Astrocyte (in vitro differentiated cells and primary cell): Measurements from ENCODE around the gene EGFLAM. TPM values are rescaled to one million over a fixed set of nuclear protein-coding genes. Genes with fewer than 3 reads are reported as not detected.

Experiments used
- DNase-seq: peaks from one replicate; pipeline ENCODE4 v3.0.0-alpha.2; 2010; ENCODE audit warnings: low read depth
- FAIRE-seq: peaks from 2 replicates; lab custom pipeline; 2011; peaks lifted over from hg19 to GRCh38; lab: Jason Lieb, UNC
- H2AFZ ChIP-seq: 2 replicates; pipeline ENCODE4 v1.6.0; 2012; ENCODE audit warnings: low read depth, low read length, inconsistent platforms
- H3K27ac ChIP-seq: 2 replicates; pipeline ENCODE4 v1.5.1; 2011; ENCODE audit warnings: low read depth, low read length, inconsistent platforms
- H3K27me3 ChIP-seq: 2 replicates; pipeline ENCODE4 v1.6.0; 2011; ENCODE audit warnings: low read length, inconsistent platforms; ENCODE audit not compliant: insufficient read depth
- H3K36me3 ChIP-seq: 2 replicates; pipeline ENCODE4 v1.5.1; 2011; ENCODE audit warnings: low read length, inconsistent platforms; ENCODE audit not compliant: insufficient read depth
- H3K4me1 ChIP-seq: 2 replicates; pipeline ENCODE4 v1.5.1; 2011; ENCODE audit warnings: low read length, inconsistent platforms; ENCODE audit not compliant: insufficient read depth
- H3K4me2 ChIP-seq: 2 replicates; pipeline ENCODE4 v1.6.0; 2012; ENCODE audit warnings: low read length, inconsistent platforms
- H3K4me3 ChIP-seq: 2 replicates; pipeline ENCODE4 v1.5.1; 2011; ENCODE audit warnings: low read depth, mild to moderate bottlenecking, low read length, inconsistent platforms; ENCODE audit not compliant: insufficient read depth
- H3K79me2 ChIP-seq: 2 replicates; pipeline ENCODE4 v1.6.0; 2012; ENCODE audit warnings: mild to moderate bottlenecking, low read length, inconsistent platforms; ENCODE audit not compliant: insufficient read depth
- H3K9ac ChIP-seq: 2 replicates; pipeline ENCODE4 v1.6.0; 2012; ENCODE audit warnings: mild to moderate bottlenecking, low read length, inconsistent platforms
- H3K9me3 ChIP-seq: 2 replicates; pipeline ENCODE4 v1.5.1; 2012; ENCODE audit warnings: low read depth, mild to moderate bottlenecking, low read length, inconsistent platforms; ENCODE audit not compliant: insufficient read depth
- H4K20me1 ChIP-seq: 2 replicates; pipeline ENCODE4 v1.6.0; 2012; ENCODE audit warnings: low read length, inconsistent platforms; ENCODE audit not compliant: insufficient read depth
- H3K27ac Mint-ChIP-seq: one replicate; pipeline ENCODE4 v1.8.0; 2021; ENCODE audit warnings: mild to moderate bottlenecking, mixed read lengths; ENCODE audit not compliant: unreplicated experiment
- H3K27me3 Mint-ChIP-seq: one replicate; pipeline ENCODE4 v1.8.0; 2021; ENCODE audit warnings: low read depth, mixed read lengths; ENCODE audit not compliant: unreplicated experiment
- H3K36me3 Mint-ChIP-seq: one replicate; pipeline ENCODE4 v1.8.0; 2021; ENCODE audit warnings: low read depth, mixed read lengths; ENCODE audit not compliant: unreplicated experiment
- H3K4me1 Mint-ChIP-seq: one replicate; pipeline ENCODE4 v1.8.0; 2021; ENCODE audit warnings: low read depth, mixed read lengths; ENCODE audit not compliant: unreplicated experiment
- H3K4me3 Mint-ChIP-seq: one replicate; pipeline ENCODE4 v1.8.0; 2021; ENCODE audit warnings: mild to moderate bottlenecking, moderate library complexity, mixed read lengths; ENCODE audit not compliant: unreplicated experiment
- H3K9me3 Mint-ChIP-seq: one replicate; pipeline ENCODE4 v1.8.0; 2021; ENCODE audit warnings: mild to moderate bottlenecking, mixed read lengths; ENCODE audit not compliant: unreplicated experiment
- CTCF ChIP-seq: IDR thresholded peaks from 2 replicates; pipeline ENCODE4 v1.5.1; 2011; ENCODE audit warnings: low read depth, mild to moderate bottlenecking, inconsistent platforms, low read length, moderate library complexity; ENCODE audit not compliant: insufficient read depth
- EZH2 ChIP-seq: IDR thresholded peaks from 2 replicates; pipeline ENCODE4 v1.6.1; 2012; ENCODE audit warnings: mild to moderate bottlenecking, low read length, inconsistent platforms; ENCODE audit not compliant: insufficient read depth
- total RNA-seq: library from RNA; stranded (reverse); gene quantifications from 2 replicates; pipeline ENCODE4 v1.2.1, GENCODE V29; 2021

EGFLAM gene
- total RNA-seq, 1 donor from 2014 or later: 1.0 TPM

GRCh38 chr5:38382898-38383297, 124.5 kb downstream of the EGFLAM start:
- H3K4me2 ChIP-seq: no peak overlapping the region
- DNase-seq: peak; percentile 39
- Mint-ChIP-seq H3K27ac (no peak overlapping the region), H3K9me3 (peaks cover 3% of the 10 kb centered on the region), H3K36me3 (no peaks in the 10 kb centered on the region), H3K27me3 (peaks cover 17% of the 10 kb centered on the region), H3K4me3 (no peak overlapping the region), H3K4me1 (peaks cover 7% of the 10 kb centered on the region)
- H3K4me3 ChIP-seq: no peak overlapping the region
- no peaks in the 10 kb centered on the region for H4K20me1 ChIP-seq
- H3K36me3 ChIP-seq: no peaks in the 10 kb centered on the region
- H3K27me3 ChIP-seq: peaks cover 20% of the 10 kb centered on the region
- H3K9ac ChIP-seq: no peak overlapping the region
- no peak overlapping the region for H2AFZ ChIP-seq
- no peak for FAIRE-seq
- no peaks in the 10 kb centered on the region for H3K79me2 ChIP-seq
- H3K9me3 ChIP-seq: no peaks in the 10 kb centered on the region
- TF ChIP-seq CTCF: peak; percentile 88
- TF ChIP-seq EZH2: no peak
- H3K4me1 ChIP-seq: peaks cover 4% of the 10 kb centered on the region
- no peak overlapping the region for H3K27ac ChIP-seq

- Histone ChIP-seq H3K9me3 (no peaks in the 10 kb centered on the region), H2AFZ (no peak overlapping the region), H3K36me3 (no peaks in the 10 kb centered on the region), H3K4me3 (no peak overlapping the region), H3K9ac (no peak overlapping the region), H3K4me2 (no peak overlapping the region), H3K4me1 (peaks cover 4% of the 10 kb centered on the region), H4K20me1 (no peaks in the 10 kb centered on the region), H3K79me2 (no peaks in the 10 kb centered on the region), H3K27me3 (peaks cover 12% of the 10 kb centered on the region), H3K27ac (no peak overlapping the region)
- Mint-ChIP-seq H3K36me3 (no peaks in the 10 kb centered on the region), H3K4me1 (peaks cover 7% of the 10 kb centered on the region), H3K27ac (no peak overlapping the region), H3K27me3 (peaks cover 15% of the 10 kb centered on the region), H3K4me3 (no peak overlapping the region), H3K9me3 (peaks cover 3% of the 10 kb centered on the region)
- no peak for FAIRE-seq
- no peak for DNase-seq
- TF ChIP-seq CTCF (no peak), EZH2 (no peak)
Measured at GRCh38 chr5:38383701-38384100, 125.3 kb downstream of the EGFLAM start.

- H3K27ac Mint-ChIP-seq: no peak overlapping the region
- Histone ChIP-seq H3K36me3 (no peaks in the 10 kb centered on the region), H3K9ac (no peak overlapping the region), H4K20me1 (no peaks in the 10 kb centered on the region), H3K27me3 (peaks cover 6% of the 10 kb centered on the region), H3K27ac (no peak overlapping the region), H3K4me1 (peaks cover 3% of the 10 kb centered on the region), H3K4me2 (no peak overlapping the region), H3K9me3 (no peaks in the 10 kb centered on the region), H3K79me2 (no peaks in the 10 kb centered on the region), H3K4me3 (no peak overlapping the region), H2AFZ (no peak overlapping the region)
- no peak overlapping the region for H3K4me3 Mint-ChIP-seq
- H3K36me3 Mint-ChIP-seq: no peaks in the 10 kb centered on the region
- peaks cover 3% of the 10 kb centered on the region for H3K9me3 Mint-ChIP-seq
- no peak for DNase-seq
- peaks cover 11% of the 10 kb centered on the region for H3K27me3 Mint-ChIP-seq
- FAIRE-seq: no peak
- H3K4me1 Mint-ChIP-seq: peaks cover 5% of the 10 kb centered on the region
- TF ChIP-seq EZH2 (no peak), CTCF (no peak)
Measured at GRCh38 chr5:38384396-38384795, 126.0 kb downstream of the EGFLAM start.
